HepG2 (cell line): ENCODE measurements around the gene SIRPA. TPM values are rescaled to one million over a fixed set of nuclear protein-coding genes. Genes with fewer than 3 reads are reported as not detected.

Experiments used
- ATAC-seq: fragments of 200-7000 bp; cut with Tn5 transposase; 3 replicates; pipeline ENCODE4 v1.9.1; 2020; ENCODE audit warnings: mild to moderate bottlenecking, moderate library complexity
- BruUV-seq: library from RNA; stranded (reverse); fragments of 400-500 nt; replicated peaks from 2 replicates; lab custom pipeline; 2021; lab: Mats Ljungman, UMichigan
- CTCF ChIA-PET: fragments of 300-600 bp; formaldehyde crosslinking; extraction: SDS; loops from one replicate; lab custom pipeline; 2021; ENCODE audit warnings: low total read pairs, inconsistent platforms, low intra/inter-chr PET ratio; lab: Yijun Ruan, JAX
- POLR2A ChIA-PET: fragments of 350-600 bp; sonication (Branson Sonifier 250); formaldehyde crosslinking; loops from one replicate; lab custom pipeline; 2020; ENCODE audit warnings: antibody characterized with exemption, inconsistent platforms; lab: Yijun Ruan, JAX
- DNase-seq: peaks from one replicate; pipeline ENCODE4 v3.0.0-alpha.2; 2015; ENCODE audit warnings: low spot score
- FAIRE-seq: peaks from 3 replicates; lab custom pipeline; 2011; peaks lifted over from hg19 to GRCh38; lab: Jason Lieb, UNC
- H2AFZ ChIP-seq: one replicate; pipeline ENCODE4 v1.6.1; 2011; ENCODE audit warnings: low read length, inconsistent platforms
- H3K27ac ChIP-seq: fragments of 300-600 bp; 3 replicates; pipeline ENCODE4 v1.8.0; 2011; ENCODE audit warnings: mixed run types, mild to moderate bottlenecking, mixed read lengths, low read length, inconsistent platforms; ENCODE audit not compliant: insufficient read depth; ENCODE audit errors: extremely low read length
- H3K27me3 ChIP-seq, 2 experiments: fragments of 200-600 bp in 1 of 2; 2 replicates in 1 of 2; 3 replicates in 1 of 2; pipeline versions ENCODE4 v1.6.0 to v1.8.0; 2011; ENCODE audit warnings: low read length in 2 of 2, mild to moderate bottlenecking in 2 of 2, moderate library complexity in 2 of 2, inconsistent platforms in 1 of 2; ENCODE audit not compliant: insufficient read depth in 2 of 2, control insufficient read depth in 1 of 2
- H3K36me3 ChIP-seq, 2 experiments: fragments of 200-600 bp in 1 of 2; replicated peaks in 1 of 2; 2 replicates in 1 of 2; 3 replicates in 1 of 2; pipeline versions ENCODE4 v1.5.1 to v1.8.0; 2011; ENCODE audit warnings: low read length in 2 of 2, inconsistent platforms in 1 of 2; ENCODE audit not compliant: insufficient read depth in 2 of 2, control insufficient read depth in 1 of 2
- H3K4me1 ChIP-seq: 2 replicates; pipeline ENCODE4 v1.5.1; 2012; ENCODE audit warnings: low read length, inconsistent platforms; ENCODE audit not compliant: insufficient read depth
- H3K4me2 ChIP-seq: 2 replicates; pipeline ENCODE4 v1.6.0; 2011; ENCODE audit warnings: low read depth, low read length, inconsistent platforms
- H3K4me3 ChIP-seq, 3 experiments: fragments of 200-600 bp in 1 of 3; sonication (generic), shearing (Covaris generic) in 1 of 3; replicated peaks in 1 of 3; 2 replicates each; pipeline ENCODE4 v1.5.1; 2011 to 2016; ENCODE audit warnings: low read length in 3 of 3, inconsistent platforms in 2 of 3, low read depth in 2 of 3, mild to moderate bottlenecking in 2 of 3, control low read depth in 1 of 3, mixed read lengths in 1 of 3; ENCODE audit not compliant: insufficient read depth in 1 of 3
- H3K79me2 ChIP-seq: one replicate; pipeline ENCODE4 v1.6.1; 2011; ENCODE audit warnings: low read length, inconsistent platforms; ENCODE audit not compliant: insufficient read depth
- H3K9ac ChIP-seq: 2 replicates; pipeline ENCODE4 v1.6.0; 2011; ENCODE audit warnings: mild to moderate bottlenecking, low read depth, low read length, inconsistent platforms; ENCODE audit not compliant: insufficient read depth
- H3K9me3 ChIP-seq: 2 replicates; pipeline ENCODE4 v1.5.1; 2012; ENCODE audit warnings: mild to moderate bottlenecking, low read length
- H4K20me1 ChIP-seq: 2 replicates; pipeline ENCODE4 v1.6.0; 2011; ENCODE audit warnings: inconsistent platforms, mild to moderate bottlenecking, low read length, moderate library complexity; ENCODE audit not compliant: insufficient read depth
- RFX1 ChIP-seq: fragments of 450-650 bp; IDR thresholded peaks from 2 replicates; pipeline ENCODE4 v1.6.1; 2017
- SP1 ChIP-seq, 2 experiments: fragments of 450-650 bp in 1 of 2; sonication (generic) in 1 of 2; formaldehyde crosslinking in 1 of 2; IDR thresholded peaks; 2 replicates each; pipeline versions ENCODE4 v1.4.0 to v1.6.1; 2016 to 2020; ENCODE audit warnings: missing genetic modification reagents in 1 of 2
- ZNF343 ChIP-seq: sonication (generic); formaldehyde crosslinking; IDR thresholded peaks from 2 replicates; pipeline ENCODE4 v1.4.0; 2020; ENCODE audit warnings: mild to moderate bottlenecking, missing genetic modification reagents
- ZNF468 ChIP-seq: sonication (generic); formaldehyde crosslinking; IDR thresholded peaks from 2 replicates; pipeline ENCODE4 v1.8.0; 2022; ENCODE audit warnings: mild to moderate bottlenecking, moderate library complexity, missing genetic modification reagents
- ZNF652 ChIP-seq: IDR thresholded peaks from 2 replicates; pipeline ENCODE4 v1.6.1; 2016; ENCODE audit warnings: low read depth, borderline replicate concordance
- ZNF724P ChIP-seq: sonication (generic); formaldehyde crosslinking; IDR thresholded peaks from 2 replicates; pipeline ENCODE4 v1.8.0; 2022; ENCODE audit warnings: missing genetic modification reagents, borderline replicate concordance
- ZNF740 ChIP-seq: sonication (generic); formaldehyde crosslinking; IDR thresholded peaks from 2 replicates; pipeline ENCODE4 v1.4.0; 2020; ENCODE audit warnings: missing genetic modification reagents
- whole genome bisulfite sequencing: methylation state at CpG from one replicate; pipeline ENCODE4 v1.1.6; 2017; ENCODE audit warnings: low lambda C conversion rate; 5-methylcytosine and 5-hydroxymethylcytosine counted together
- in situ Hi-C: cut with HindIII; loops from 2 replicates; pipeline ENCODE4 v1.10.0; 2017; ENCODE audit warnings: low pct_unique_long_range_greater_than_20kb; ENCODE audit not compliant: extremely low pct_ligation_motif_present
- intact Hi-C: fragments of 100-400 bp; cut with micrococcal nuclease; formaldehyde crosslinking; loops from one replicate; pipeline ENCODE4 v1.10.0; 2022; ENCODE audit not compliant: unreplicated experiment
- polyA plus RNA-seq, 8 experiments: library from polyadenylated mRNA; depleted of rRNA in 3 of 8; stranded (reverse) in 7 of 8; unstranded in 1 of 8; fragments of >200 nt; fragmentation: Illumina TruSeq in 4 of 8; extraction: Trizol in 4 of 8; gene quantifications; 2 replicates each; pipeline versions ENCODE4 v1.2.1 to v1.2.3, GENCODE V29; 2011 to 2016; ENCODE audit warnings: low read depth in 4 of 8, missing spikeins in 1 of 8, mixed read lengths in 1 of 8; ENCODE audit not compliant: insufficient read depth in 1 of 8
- total RNA-seq, 5 experiments: library from RNA; depleted of rRNA; stranded (reverse); fragments of >200 nt; fragmentation: Illumina TruSeq; extraction: Trizol; gene quantifications; 2 replicates each; pipeline ENCODE4 v1.2.3, GENCODE V29; 2016; ENCODE audit warnings: low read depth in 1 of 5
- TF ChIP-seq, protein P1 (sequence below): sonication (generic); formaldehyde crosslinking; IDR thresholded peaks from 2 replicates; pipeline ENCODE4 v1.4.0; 2020; ENCODE audit warnings: missing genetic modification reagents

SIRPA gene
- total and polyA plus RNA-seq, 2 of the 13 experiments (the other 11 are each of a cell fraction or from before 2014, with no cell fraction given), result 7.2 to 17.6 TPM

DNA sequence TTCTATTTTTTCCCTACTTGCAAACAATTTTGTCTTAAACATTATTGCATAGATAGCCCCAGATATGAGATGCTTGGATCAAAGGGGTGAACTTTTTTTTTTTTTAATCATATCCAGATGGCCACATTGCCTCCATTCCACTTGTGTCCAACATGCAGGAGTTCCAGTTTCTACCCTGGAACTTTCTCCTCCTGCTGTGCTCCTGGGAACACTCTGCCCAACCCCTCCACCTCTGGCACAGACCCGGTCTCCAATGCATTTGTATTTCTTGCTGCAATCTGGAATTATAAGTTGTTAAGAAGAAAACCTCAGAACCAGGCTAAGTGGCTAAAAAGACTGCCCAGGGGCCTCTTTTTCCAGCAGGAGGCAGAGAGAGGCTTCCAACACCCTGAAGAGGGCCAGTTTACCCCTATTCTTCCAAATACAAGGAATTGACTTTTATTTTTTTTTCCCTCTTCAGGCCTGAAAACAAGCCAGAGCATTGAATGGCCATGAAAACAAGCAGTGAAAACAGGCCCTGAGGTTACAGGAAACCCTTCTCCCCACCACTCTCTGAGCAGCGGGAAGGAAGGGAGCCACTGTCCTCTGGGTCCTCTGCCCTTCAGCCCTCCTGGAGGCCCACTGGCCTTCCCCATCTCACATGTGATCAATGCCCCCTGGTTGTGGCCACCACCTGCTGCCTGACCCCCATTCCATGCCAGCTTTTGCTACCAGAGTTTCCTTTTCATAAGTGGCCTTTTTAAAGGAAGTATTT is 54.3 kb downstream of the SIRPA start (continued):
- TF ChIP-seq, protein P1, sequence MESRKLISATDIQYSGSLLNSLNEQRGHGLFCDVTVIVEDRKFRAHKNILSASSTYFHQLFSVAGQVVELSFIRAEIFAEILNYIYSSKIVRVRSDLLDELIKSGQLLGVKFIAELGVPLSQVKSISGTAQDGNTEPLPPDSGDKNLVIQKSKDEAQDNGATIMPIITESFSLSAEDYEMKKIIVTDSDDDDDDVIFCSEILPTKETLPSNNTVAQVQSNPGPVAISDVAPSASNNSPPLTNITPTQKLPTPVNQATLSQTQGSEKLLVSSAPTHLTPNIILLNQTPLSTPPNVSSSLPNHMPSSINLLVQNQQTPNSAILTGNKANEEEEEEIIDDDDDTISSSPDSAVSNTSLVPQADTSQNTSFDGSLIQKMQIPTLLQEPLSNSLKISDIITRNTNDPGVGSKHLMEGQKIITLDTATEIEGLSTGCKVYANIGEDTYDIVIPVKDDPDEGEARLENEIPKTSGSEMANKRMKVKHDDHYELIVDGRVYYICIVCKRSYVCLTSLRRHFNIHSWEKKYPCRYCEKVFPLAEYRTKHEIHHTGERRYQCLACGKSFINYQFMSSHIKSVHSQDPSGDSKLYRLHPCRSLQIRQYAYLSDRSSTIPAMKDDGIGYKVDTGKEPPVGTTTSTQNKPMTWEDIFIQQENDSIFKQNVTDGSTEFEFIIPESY (CRISPR knock-in tag), result no peak
- no peak for TF ChIP-seq ZNF343 (CRISPR knock-in tag)
- no peak for TF ChIP-seq ZNF468
- TF ChIP-seq SP1 (IDR thresholded peaks at IDR 0.05), result no peak
- TF ChIP-seq SP1 (CRISPR knock-in tag; IDR thresholded peaks at IDR 0.05), result no peak
- no peak for TF ChIP-seq ZNF740
- TF ChIP-seq ZNF652, result no peak
- TF ChIP-seq, all 625 proteins: peak for 0

GRCh38 chr20:1950836-1951235 is 55.6 kb downstream of the SIRPA start:
- Histone ChIP-seq H3K9ac (no peak overlapping the region), H3K9me3 (no peaks in the 10 kb centered on the region), H3K4me2 (no peak overlapping the region), H3K4me3 (no peak overlapping the region), H4K20me1 (no peaks in the 10 kb centered on the region), H3K27ac (no peak overlapping the region), H3K27me3 (peaks cover 2 to 30% of the 10 kb centered on the region in 2 experiments; a peak in 4 of 5 replicates), H3K36me3 (no peaks in the 10 kb centered on the region), H2AFZ (no peak overlapping the region), H3K79me2 (no peaks in the 10 kb centered on the region), H3K4me1 (peaks cover 16% of the 10 kb centered on the region)
- in situ Hi-C loops, result no loop called here
- WGBS, result 61% methylated on average over 7 of the region's 7 CpGs
- DNase-seq (no peak), ATAC-seq (no peak), FAIRE-seq (no peak)
- CTCF ChIA-PET, result no interaction called here
- no TSS peak for BruUV-seq
- intact Hi-C loops, result no loop called here
- TF ChIP-seq RFX1 (peak; percentile 60; the same call in 1 of the 2 replicates), ZNF724P (CRISPR knock-in tag) (no peak)
- POLR2A ChIA-PET, result no interaction called here
